Ishikawa (cell line): ENCODE data around the gene MTOR.

Experiments
- CEBPB ChIP-seq: IDR thresholded peaks from 2 replicates; pipeline ENCODE4 v1.6.1; 2012
- CREB1 ChIP-seq: IDR thresholded peaks from 2 replicates; pipeline ENCODE4 v1.6.1; 2012; ENCODE audit warnings: low read depth
- EGR1 ChIP-seq: IDR thresholded peaks from 2 replicates; pipeline ENCODE4 v1.6.1; 2012
- EP300 ChIP-seq: IDR thresholded peaks from 2 replicates; pipeline ENCODE4 v1.6.1; 2012; ENCODE audit warnings: borderline replicate concordance
- FOXM1 ChIP-seq: IDR thresholded peaks from 2 replicates; pipeline ENCODE4 v1.6.1; 2012; ENCODE audit warnings: low read depth, borderline replicate concordance
- RAD21 ChIP-seq: IDR thresholded peaks from 2 replicates; pipeline ENCODE4 v1.6.1; 2012; ENCODE audit warnings: low read depth
- REST ChIP-seq: IDR thresholded peaks from 2 replicates; pipeline ENCODE4 v1.6.1; 2012; ENCODE audit warnings: low read depth, mild to moderate bottlenecking
- TEAD4 ChIP-seq: IDR thresholded peaks from 2 replicates; pipeline ENCODE4 v1.6.1; 2012

- TF ChIP-seq REST (no peak), FOXM1 (no peak), CEBPB (no peak), EGR1 (no peak), TEAD4 (no peak), EP300 (no peak), RAD21 (no peak), CREB1 (no peak)
Measured at GRCh38 chr1:11280719-11281376, 18.5 kb upstream of the MTOR start.
